NCI-H1105 treated with DMSO at 0.1 percent for 48 hours (cell line): ENCODE results near the gene C1QTNF2.

Experiments
- DNase-seq: peaks from one replicate; lab custom pipeline; 2025; lab: John Stamatoyannopoulos, UW

The C1QTNF2 gene

DNA sequence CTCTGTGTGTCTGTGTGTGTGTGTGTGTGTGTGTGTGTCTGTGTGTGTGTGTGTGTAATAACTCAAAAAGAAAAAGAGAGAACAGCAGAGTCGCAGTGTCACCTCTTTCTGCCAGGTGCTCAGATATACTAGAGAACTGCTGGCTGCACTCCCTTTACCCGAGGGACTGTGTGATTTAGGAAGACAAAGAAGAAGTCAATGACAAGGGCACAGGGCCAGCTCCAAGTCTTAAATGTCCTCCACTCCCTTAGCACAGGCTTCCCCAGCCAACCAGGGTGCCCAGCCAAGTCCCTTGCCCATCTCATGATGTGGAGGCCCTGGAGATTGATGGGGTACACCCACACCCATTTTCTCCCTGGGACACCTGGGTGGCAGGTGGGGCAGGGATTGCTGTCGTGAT lies 66.7 kb downstream of the C1QTNF2 start:
- DNase-seq = peak; percentile 43

DNA sequence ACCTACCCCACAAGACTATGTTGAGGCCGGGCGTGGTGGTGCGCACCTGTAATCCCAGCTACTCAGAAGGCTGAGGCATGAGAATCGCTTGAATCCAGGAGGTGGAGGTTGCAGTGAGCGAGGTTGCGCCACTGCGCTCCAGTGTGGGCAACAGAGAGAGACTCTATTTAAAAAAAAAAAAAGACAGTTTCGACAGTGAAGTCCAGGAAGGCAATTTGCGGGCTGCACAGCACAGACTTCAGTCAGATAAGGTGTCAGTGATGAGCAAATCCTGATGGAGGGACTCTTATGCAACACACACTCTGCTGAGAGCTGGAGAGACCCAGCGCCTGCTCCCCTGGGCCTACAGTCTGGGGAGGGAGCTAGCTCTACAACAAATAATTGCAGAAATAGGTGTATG lies 72.2 kb downstream of the C1QTNF2 start:
- no peak for DNase-seq

GRCh38 chr5:160297776-160298175 lies 72.7 kb downstream of the C1QTNF2 start:
- no peak for DNase-seq
